Stimulated activated CD8-positive, alpha-beta memory T cell treated with anti-CD3 and anti-CD28 coated beads, Interleukin-15, amount 100 ng/mL, for 4 hours (primary cell): ENCODE results near the gene HENMT1.
"Not testable (repeated sequence)": the region's sequence is repeated elsewhere in the genome, so short reads cannot be mapped to it uniquely, and the experiment has no call there.

Experiments used
- DNase-seq, 2 donors: peaks; one replicate each; pipeline ENCODE4 v3.0.0-alpha.2; 2020; ENCODE audit warnings: low read depth in 2 of 2

HENMT1 gene

DNA sequence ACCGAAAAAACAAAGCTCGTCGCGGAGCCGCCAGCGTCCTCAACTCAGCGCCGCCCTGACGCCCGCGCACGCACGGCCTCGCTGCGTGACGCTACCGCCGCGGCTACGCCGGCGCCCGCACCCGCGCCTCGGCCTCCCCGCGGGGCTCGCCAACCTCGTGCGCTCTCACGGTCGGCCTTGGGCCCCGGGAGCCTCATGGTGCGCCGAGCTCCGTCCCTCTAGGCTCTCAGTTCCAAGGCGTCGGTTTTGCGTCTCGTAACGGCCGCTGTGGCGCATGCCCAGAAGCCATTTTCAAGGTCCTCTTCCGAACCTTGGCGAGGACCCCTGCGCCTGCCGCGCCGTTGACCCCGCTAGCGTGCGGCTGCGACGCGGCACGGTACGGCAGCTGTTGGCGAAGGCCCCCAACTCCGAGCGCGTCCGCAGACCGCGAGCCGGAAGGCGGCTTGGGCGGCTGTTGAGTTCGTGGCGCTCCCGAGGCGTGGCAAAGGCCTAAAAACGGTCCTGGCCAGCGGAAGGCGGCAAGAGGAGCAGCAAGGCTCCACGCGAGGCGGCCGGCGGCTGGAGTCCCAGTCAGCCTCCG is at the start of gene HENMT1:
TSS of gene HENMT1 (minus strand) at position 64 of the 580 bp plus-strand sequence. CDS start 1,209 bp downstream, outside the sequence.
- peak; percentile 47 to 65 for DNase-seq

DNA sequence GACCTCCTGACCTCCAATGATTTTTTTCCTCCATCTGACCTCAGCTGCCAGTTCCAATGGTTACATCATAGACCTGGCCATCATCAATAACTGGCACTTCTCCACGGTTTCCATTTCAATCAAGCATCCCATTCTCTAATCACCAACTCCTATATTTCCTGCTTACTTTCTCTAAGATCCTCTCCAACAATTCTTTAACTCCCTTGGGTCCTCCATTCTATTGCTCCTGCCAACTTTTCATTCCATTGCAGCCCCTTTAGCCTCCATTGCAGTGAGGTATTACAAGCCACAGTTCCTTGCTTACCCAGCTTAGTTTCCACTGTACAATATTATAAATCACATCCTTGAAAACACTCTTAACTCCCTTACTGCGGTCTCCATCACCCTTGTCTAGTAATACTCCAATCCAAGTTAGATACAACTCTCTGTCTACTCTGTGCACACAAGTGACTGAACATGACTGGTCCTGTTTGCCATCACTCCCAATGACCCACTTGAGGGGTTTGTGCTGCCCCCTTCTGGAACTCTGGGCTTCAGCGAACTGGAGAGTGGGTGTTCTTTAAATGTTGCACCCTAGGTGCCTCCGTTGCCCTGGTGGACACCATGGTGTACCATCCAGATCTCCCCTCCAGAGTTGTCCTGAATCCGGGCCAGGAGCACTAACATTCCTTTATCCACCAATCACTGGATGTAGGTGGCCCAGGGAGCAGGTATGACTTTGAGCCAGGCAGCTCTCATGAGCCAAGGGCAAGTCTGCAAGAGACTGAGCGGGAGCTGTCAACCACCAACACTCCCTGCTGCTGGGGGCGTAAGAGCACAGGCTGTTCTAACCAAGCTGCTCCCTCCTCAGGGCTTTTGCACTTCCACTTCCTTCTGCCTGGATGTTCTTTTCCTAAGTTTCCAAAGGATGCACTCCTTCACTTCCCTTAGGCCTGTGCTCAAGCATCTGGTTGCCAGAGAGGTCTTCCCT is 48.1 kb upstream of the HENMT1 start:
- peak; percentile 8 to 46 for DNase-seq

DNA sequence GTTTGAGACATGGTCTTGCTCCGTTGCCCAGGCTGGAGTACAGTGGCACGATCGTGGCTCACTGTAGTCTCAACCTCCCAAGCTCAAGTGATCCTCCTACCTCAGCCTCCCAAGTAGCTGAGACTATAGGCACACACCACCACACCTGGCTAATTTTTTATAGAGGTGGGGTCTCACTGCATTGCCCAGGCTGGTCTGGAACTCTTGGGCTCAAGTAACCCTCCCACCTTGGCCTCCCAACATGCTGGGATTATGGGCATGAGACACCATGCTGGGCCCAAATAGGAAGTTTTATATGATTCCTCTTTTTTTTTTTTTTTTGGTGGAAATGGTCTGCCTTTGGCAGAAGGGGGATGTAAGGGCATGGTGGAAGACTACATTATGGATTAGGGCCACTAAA is 45.8 kb upstream of the HENMT1 start:
- no peak for DNase-seq

DNA sequence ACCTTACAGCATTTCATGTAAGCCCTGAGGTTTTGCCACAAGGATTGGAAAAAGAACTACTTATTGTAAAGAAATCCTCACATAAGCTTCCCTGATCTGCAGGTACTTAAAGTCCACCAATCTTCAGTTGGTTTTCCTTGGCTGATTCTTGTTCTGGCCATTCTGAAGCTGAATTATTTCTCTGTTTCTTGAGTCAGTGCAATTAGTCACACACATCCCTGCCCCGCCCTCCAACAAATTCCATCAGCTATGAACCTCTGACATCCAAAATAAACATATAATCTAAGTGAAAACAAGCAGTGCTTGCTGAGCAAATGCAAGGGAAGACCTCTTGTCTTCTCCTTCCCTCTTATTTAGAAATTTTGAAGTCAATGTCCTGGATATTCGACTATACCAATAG is 43.6 kb upstream of the HENMT1 start:
- no peak for DNase-seq

DNA sequence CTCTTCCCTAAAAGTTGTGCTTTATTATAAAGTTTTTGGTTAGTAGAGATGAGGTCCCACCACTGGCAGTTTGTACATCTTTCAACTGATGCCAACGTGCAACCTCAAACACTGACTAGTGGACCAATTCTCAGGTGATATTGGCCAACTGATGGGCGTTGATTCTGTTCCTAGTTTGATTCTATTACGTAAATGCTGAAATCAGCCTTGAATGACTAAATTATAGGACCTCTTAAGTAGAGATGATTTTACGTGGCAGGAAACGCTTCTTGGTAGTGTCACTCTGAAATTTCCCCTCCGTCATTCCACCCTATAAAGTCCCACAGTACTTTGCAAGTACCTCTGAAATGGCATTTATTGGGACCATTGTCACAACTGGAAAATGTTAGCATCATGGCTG is 43.0 kb upstream of the HENMT1 start:
- no peak for DNase-seq

DNA sequence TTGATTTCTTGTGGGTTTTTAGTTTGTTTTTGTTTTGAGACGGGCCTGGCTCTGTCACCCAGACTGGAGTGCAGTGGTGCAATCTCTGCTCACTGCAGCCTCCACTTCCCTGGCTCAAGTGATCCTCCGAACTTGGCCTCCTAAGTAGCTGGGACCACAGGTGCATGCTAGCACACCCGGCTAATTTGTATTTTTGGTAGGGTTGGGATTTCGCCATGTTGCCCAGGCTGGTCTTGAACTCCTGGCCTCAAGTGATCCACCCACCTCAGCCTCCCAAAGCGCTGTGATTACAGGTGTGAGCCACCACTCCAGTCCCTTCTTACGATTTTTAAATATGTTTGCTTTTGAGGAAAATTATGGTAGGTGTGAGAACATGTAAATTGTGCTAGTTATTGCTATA is 41.2 kb upstream of the HENMT1 start:
- DNase-seq: not testable (repeated sequence)

DNA sequence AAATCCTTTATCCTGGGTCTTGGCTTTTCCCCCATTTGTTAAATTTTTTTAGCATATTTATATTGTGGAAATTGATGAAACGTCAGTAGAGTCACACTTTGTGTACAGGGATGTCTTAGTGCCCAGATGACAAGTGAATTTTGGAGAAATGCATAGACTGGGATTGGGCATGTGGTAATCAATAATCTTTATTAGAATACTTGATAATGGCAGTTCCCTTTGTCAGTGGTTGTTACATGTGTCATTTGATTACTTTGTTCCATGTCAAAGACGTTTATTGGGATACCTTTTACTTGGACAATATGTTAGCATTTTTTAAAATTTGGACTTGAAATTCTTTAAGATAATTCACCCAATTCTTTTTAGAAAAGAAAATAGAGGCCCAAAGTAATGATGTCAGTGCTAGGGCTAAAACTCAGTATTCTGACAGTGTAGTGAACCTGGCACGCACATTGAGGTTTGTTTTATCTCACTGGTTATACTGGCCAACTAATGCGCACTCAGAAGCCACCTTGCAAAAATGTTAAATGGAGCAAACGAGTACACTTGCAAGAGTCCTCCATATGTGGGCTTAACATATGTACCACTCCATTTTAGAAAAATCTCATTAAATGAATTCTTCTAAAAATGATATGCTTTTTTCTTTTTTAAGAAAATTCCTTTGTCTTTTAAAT is 40.4 kb upstream of the HENMT1 start:
- no peak for DNase-seq

DNA sequence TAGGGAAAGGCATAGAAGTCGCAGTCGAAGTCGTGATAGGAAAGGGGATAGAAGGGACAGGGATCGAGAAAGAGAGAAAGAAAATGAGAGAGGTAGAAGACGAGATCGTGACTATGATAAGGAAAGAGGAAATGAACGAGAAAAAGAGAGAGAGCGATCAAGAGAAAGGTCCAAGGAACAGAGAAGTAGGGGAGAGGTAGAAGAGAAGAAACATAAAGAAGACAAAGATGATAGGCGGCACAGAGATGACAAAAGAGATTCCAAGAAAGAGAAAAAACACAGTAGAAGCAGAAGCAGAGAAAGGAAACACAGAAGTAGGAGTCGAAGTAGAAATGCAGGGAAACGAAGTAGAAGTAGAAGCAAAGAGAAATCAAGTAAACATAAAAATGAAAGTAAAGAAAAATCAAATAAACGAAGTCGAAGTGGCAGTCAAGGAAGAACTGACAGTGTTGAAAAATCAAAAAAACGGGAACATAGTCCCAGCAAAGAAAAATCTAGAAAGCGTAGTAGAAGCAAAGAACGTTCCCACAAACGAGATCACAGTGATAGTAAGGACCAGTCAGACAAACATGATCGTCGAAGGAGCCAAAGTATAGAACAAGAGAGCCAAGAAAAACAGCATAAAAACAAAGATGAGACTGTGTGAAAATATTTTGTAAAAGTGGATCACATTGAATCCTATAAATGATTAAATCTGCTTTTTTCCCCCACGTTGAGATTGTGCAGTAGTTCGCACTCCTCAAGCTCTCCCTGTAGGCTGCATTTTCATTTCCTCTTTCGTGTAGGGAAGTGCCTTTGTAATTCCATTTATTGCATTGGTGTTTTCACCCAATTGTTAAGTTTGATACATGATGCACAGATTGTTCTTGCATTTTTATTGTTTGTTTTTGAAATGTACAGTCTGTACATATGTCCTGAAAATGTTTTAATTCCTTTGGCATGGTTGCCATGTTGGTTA is 38.8 kb upstream of the HENMT1 start:
- no peak for DNase-seq

DNA sequence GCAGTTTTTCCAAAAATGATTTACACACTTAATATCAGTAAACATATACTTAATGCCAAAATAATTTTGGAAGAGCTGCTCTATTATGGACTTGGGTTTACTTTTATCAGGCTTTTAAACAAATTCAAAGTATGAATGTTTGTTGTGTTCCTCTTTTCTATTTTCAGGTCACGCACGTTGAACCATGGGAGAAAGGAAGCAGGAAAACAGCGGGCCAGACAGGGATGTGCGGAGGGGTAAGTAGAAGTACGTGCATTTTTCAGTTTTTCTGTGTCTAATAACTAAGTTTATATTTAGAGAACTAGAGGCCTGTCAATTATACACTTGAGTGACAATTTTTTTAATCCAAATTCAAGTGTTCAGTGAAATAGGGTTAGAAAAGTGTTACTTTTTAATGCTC is 34.6 kb upstream of the HENMT1 start:
- DNase-seq: no peak

DNA sequence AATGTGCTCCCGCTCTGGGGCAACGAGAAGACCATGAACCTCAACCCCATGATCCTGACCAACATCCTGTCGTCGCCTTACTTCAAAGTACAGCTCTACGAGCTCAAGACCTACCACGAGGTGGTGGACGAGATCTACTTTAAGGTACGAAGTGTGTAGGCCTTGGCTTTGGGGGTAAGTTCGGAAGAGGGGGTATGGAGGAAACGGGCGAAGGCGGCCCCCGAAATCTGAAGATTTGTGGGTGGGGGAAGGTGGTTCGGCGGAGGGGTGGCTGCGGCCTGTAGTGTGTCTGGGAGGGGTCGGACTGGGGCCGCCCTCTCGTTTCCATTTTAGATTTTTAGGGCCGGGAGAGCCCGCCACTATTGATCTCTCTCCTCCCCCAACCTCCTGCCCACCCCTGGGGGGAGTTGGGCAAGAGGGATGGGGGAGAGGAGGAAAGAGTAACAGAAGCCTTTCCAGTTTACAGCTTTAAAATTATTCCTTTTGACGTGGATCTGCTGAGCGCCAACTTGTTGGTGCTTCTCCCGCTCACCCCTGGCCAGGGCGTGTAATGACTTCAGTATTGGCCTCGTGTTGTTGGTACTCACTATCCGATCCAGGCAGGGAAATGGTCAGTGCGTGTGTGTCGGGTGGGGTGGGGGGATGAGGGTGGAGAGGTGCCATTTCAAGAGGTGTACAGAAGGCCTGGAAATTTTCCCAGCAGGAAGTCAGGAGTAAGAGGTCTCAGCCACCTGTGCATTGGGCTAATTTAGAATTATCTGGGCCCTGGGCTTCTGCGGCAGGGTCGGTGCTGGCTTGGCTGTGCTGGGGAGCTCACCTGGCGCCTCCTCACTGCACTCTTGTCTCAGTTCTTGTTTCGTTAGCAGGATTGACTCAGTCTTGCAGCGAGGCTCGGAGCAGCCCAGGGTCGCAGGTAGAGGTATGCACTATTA is 32.1 kb upstream of the HENMT1 start:
- peak in 1 of 2 donors; percentile 60 for DNase-seq

DNA sequence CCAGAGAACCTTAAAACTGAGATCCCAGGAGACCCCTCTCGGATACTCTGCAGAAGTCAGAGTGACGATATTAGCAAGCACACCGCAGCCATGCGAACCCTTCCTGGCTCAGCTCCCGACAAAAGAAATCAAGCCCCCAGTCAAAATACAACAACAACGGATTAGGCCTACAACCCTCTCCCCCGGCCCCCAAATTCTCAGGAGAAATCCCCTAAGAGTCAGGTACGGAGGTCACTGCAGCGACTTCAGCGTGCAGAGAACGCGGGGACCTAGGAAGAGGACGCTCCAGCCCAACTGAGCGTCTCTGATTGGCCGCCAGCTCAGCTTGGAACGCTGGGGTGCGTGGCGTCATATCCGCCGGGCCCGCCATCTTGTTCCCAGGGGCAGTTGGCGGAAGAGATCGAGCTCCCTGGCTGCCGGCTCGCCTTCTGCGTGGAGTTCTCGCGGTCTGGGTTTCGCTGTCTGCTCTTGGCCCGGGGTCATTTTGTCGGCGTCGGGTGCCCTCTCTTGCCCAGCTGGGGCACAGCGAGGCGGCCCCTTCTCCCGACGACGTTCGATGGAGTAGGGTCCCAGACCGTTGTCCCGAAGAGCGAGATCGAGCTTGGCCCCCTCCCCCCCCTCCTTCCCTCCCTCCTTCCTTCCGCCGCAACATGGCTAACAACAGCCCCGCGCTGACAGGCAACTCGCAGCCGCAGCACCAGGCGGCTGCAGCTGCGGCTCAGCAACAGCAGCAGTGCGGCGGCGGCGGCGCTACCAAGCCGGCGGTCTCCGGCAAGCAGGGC is 31.2 kb upstream of the HENMT1 start, which contains the start of gene PRPF38B:
TSS of gene PRPF38B (plus strand) at position 369 of the 782 bp plus-strand sequence. CDS start at position 651, 282 bp downstream.
- DNase-seq: peak; percentile 90 to 91

DNA sequence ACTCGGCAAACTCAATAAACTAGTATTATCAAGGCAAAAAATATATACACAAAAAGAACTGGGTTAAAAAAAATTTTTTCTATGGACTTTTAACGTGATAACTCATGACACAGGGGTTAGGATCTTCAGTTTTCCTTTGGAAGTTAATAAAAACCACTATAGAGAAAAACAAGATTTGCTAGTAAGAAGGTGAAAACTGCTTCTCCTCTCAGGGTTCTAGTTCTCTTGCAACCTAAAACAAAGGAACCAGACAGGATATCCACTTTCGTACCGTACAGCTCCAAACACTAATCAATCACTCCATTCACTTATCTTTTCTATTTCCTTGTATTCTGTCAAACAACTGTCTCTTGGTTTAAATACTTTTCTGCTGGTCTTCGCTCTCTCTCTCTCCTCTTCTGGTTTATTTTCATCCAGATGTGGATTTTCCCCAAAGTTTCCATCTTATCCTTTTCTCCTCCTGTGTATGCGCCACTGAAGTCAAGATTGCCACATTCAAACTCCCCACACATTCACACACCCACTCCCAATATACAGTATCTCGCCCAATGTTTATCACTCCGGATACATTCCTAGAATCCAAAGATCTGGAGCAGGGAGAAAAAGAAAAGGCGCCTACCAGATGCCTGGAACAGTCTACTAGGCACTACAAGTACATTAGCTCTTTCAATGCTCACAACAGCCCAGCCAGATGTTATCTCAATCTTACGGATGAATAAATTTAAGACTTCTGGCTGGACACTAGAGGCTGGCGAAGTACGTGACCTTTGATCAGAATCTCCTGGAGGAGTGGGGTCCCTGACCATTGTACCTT is 30.4 kb upstream of the HENMT1 start:
- DNase-seq: no peak

DNA sequence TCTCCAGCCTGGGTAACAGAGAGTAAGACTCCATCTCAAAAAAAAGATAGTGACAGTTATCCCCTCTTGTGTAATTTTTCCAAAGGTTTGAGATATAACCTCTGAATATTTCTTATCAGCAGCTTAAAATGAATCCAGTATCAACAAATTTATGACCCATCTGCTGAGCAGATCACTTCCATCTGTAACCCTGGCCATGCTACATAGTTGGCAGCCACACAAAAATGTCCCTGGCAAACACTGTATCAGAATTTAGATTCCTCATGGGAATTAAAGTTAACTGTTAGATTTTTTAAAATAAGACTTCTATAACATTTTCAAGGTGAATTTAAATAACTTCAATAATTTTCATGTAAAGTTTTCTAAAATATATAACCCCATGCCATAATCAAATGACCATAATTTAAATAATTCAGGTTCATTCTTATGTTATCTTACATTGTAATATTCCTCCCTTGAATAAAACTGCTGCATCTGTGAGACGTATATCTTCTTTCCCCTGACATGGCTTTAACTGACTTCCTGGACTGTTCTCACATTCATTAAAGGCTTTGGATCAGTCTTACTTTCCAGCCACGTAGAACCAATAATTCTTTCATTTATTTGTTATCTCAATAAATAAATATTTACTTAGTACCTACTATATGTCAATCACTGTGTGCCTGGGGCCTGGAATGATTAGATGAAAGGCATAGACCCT is 25.9 kb upstream of the HENMT1 start:
- no peak for DNase-seq

DNA sequence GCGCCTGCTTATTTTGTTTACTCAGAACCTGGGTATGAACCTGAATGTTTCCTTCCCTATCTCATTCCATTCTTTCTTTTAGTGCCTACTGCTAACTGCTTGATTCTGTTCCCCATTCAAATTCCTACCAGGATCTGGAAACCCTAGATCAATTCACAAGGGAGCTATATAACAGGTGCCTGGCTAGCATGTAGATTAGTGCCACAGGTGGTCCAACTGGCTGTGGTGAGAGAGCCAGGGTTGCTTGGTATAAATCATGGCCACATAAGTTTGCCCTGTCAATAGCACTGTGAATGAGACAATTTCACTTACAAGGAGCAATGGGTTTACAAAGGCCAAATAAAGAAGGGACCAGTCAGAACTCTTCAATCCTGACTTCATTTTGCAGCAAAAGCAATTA is 24.6 kb upstream of the HENMT1 start:
- no peak for DNase-seq

DNA sequence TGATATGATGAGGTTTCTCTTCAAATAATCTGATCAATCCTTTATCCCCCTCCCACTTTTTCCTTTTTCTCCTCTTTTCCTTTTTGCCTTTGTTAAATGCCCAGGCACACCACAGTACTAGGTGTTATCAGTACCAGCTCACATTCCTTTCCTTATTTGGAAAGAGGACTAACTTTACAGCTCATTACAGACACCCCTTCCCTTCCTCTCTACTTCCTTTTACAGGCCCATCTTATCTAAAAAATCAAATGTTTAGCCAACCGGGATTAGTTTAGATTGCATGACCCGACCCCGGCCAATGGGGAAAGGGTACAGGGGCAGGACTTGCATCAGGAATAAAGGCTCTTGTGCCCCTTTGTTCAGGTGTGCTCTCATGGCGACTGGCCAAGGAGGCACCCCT is 20.8 kb upstream of the HENMT1 start:
- not testable (repeated sequence) for DNase-seq

DNA sequence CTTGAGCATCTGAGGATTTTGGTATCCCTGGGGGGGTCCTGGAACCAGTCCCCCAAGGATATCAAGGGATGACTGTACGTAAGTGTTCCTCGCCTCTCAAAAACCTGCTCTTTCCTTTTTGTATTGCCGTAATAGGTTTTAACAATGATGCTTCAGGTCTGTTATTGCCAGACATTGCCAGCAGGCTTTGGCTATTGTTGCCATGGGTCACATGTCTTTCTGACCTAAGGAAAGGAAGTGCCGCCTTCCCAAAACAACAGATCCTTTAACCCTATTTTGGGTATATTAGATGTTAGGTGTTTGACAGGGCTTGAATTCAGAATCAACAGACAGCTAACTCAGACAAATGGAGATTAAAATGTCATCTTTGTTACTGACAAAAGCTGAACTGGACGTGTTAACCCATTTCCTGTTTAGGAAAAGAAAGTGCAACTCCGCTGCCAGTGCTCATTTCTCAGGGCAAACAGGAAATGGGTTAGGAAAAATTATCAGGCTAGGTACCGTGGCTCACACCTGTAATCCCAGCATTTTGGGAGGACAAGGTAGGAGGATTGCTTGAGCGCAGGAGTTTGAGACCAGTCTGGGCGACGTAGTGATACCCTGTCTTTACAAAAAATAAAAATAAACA is 18.8 kb upstream of the HENMT1 start:
- DNase-seq: no peak

DNA sequence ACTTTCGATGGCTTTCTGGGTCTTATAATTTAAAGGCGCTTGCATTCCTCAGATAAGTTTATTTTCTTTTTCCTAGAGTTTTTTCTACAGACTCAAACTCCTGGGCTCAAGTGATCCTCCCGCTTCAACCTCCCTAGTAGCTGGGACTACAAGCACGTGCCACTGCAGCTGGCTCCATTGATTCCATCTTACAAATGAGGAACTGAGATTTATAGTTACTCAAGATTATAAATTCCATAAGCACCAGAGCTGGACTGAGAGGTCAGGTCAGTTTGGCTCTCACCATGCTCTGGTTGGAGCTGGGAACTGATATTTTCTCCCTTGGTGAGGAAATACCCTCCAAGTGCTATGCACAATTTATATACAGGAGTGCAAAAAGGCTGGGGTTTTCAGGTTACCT is 17.8 kb upstream of the HENMT1 start:
- DNase-seq: no peak
